ACC112 (cell line): ENCODE measurements around the gene ABCC5.
A peak's percentile ranks its signal among the peaks of the same experiment; 100 is the strongest.

Experiments
- H2AFZ ChIP-seq: fragments of 200-600 bp; sonication (generic); one replicate; pipeline ENCODE4 v1.6.0; 2017; ENCODE audit warnings: antibody characterized with exemption, low read length; ENCODE audit not compliant: unreplicated experiment
- H3K27ac ChIP-seq: fragments of 200-600 bp; sonication (generic); 2 replicates; pipeline ENCODE4 v1.5.1; 2014; ENCODE audit warnings: low read depth, mild to moderate bottlenecking, antibody characterized with exemption, low read length, moderate library complexity
- H3K27me3 ChIP-seq: fragments of 200-600 bp; sonication (generic); 2 replicates; pipeline ENCODE4 v1.6.1; 2014; ENCODE audit warnings: mild to moderate bottlenecking, antibody characterized with exemption, low read length, moderate library complexity, mixed read lengths; ENCODE audit not compliant: insufficient read depth
- H3K36me3 ChIP-seq: fragments of 200-600 bp; sonication (generic); 2 replicates; pipeline ENCODE4 v1.6.1; 2016; ENCODE audit warnings: mild to moderate bottlenecking, antibody characterized with exemption, low read length, moderate library complexity, mixed read lengths; ENCODE audit not compliant: insufficient read depth
- H3K4me1 ChIP-seq: fragments of 200-600 bp; sonication (generic); one replicate; pipeline ENCODE4 v1.6.1; 2016; ENCODE audit warnings: low read length, mixed read lengths; ENCODE audit not compliant: insufficient read depth, unreplicated experiment, control insufficient read depth
- H3K4me3 ChIP-seq: fragments of 200-600 bp; sonication (generic); 2 replicates; pipeline ENCODE4 v1.5.1; 2014; ENCODE audit warnings: mild to moderate bottlenecking, low read depth, low read length
- H3K79me2 ChIP-seq: fragments of 200-600 bp; sonication (generic); one replicate; pipeline ENCODE4 v1.6.0; 2016; ENCODE audit warnings: low read length; ENCODE audit not compliant: control insufficient read depth, unreplicated experiment, insufficient read depth

The ABCC5 gene

GRCh38 chr3:183949690-183950089 is 68.0 kb downstream of the ABCC5 start:
- Histone ChIP-seq H3K4me3 (no peak overlapping the region), H3K4me1 (no peaks in the 10 kb centered on the region), H3K36me3 (peaks cover 2% of the 10 kb centered on the region; the same call in 1 of the 2 replicates), H3K27me3 (no peaks in the 10 kb centered on the region), H2AFZ (no peak overlapping the region), H3K27ac (no peak overlapping the region), H3K79me2 (no peaks in the 10 kb centered on the region)

DNA sequence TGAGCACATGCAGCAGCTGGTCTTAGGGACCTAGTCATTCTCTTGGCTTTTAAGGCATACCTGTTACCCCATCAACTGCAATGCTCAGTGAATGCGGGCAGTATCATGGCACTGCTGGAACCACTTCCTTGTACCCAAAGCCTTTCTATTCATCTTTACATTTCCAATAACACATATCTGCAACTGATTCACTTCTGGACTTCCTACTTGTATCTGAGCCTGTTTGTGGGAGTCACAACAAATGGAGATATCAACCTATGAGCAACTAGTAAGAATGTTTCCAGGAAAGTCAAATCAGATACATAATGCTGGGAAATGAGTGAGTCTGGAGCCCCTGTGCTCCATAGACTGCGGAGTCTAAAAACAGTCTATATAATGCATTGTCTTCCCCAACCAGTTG is 71.6 kb downstream of the ABCC5 start:
- H3K36me3 ChIP-seq = no peaks in the 10 kb centered on the region
- no peak overlapping the region for H3K4me3 ChIP-seq
- H3K27me3 ChIP-seq = no peaks in the 10 kb centered on the region
- no peaks in the 10 kb centered on the region for H3K4me1 ChIP-seq
- H3K27ac ChIP-seq = no peak overlapping the region
- H2AFZ ChIP-seq = no peak overlapping the region
- H3K79me2 ChIP-seq = no peaks in the 10 kb centered on the region

DNA sequence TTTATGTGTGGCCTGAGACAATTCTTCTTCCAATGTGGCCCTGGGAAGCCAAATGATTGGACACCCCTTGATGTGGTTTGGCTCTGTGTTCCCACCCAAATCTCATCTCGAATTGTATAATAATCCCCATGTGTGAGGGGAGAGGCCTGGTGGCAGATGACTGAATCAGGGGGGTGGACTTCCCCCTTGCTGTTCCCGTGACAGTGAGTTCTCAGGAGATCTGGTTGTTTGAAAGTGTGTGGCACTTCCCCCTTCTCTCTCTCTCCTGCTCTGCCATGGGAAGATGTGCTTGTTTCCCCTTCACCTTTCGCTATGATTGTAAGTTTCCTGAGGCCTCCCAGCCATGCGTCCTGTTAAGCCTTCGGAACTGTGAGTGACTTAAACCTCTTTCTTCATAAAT is 72.9 kb downstream of the ABCC5 start:
- no peak overlapping the region for H3K27ac ChIP-seq
- H3K4me3 ChIP-seq = no peak overlapping the region
- no peaks in the 10 kb centered on the region for H3K27me3 ChIP-seq
- H3K4me1 ChIP-seq = no peaks in the 10 kb centered on the region
- H2AFZ ChIP-seq = no peak overlapping the region
- no peaks in the 10 kb centered on the region for H3K79me2 ChIP-seq
- H3K36me3 ChIP-seq = peaks cover 1% of the 10 kb centered on the region; the same call in 1 of the 2 replicates

- Histone ChIP-seq H3K4me1 (no peaks in the 10 kb centered on the region), H3K27me3 (no peaks in the 10 kb centered on the region), H3K79me2 (no peaks in the 10 kb centered on the region), H3K27ac (no peak overlapping the region), H3K36me3 (peaks cover 5% of the 10 kb centered on the region; the same call in 1 of the 2 replicates), H3K4me3 (no peak overlapping the region), H2AFZ (no peak overlapping the region)
Measured at GRCh38 chr3:183943739-183944138, 73.9 kb downstream of the ABCC5 start.

DNA sequence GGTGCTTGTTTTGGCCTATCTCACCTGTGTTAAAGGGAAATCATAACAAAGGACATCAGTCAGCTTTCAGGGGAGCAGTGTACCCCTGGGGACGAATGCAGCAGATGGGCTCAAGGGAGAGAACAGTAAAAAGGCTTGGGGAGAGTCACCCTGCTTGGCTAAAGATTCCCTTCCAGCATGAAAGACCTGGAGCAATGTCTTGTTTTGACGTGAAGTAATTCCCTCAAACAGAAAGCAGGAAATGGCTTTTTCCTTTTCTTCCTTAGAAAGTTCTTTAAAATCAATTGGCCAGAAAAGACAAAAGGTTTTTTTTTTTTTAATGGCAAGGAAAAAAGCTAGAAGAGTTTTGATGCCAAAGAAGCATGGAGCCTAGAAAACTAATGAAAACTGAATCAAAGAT is 76.5 kb downstream of the ABCC5 start:
- Histone ChIP-seq H3K36me3 (peaks cover 8% of the 10 kb centered on the region; the same call in 1 of the 2 replicates), H3K27me3 (no peaks in the 10 kb centered on the region), H2AFZ (no peak overlapping the region), H3K27ac (no peak overlapping the region), H3K4me1 (no peaks in the 10 kb centered on the region), H3K79me2 (no peaks in the 10 kb centered on the region), H3K4me3 (no peak overlapping the region)

GRCh38 chr3:183937601-183938286 is 79.9 kb downstream of the ABCC5 start:
- Histone ChIP-seq H3K36me3 (peaks cover 8% of the 10 kb centered on the region; the same call in 1 of the 2 replicates), H3K79me2 (no peaks in the 10 kb centered on the region), H3K4me1 (no peaks in the 10 kb centered on the region), H3K27me3 (no peaks in the 10 kb centered on the region), H3K27ac (no peak overlapping the region), H2AFZ (no peak overlapping the region), H3K4me3 (no peak overlapping the region)

DNA sequence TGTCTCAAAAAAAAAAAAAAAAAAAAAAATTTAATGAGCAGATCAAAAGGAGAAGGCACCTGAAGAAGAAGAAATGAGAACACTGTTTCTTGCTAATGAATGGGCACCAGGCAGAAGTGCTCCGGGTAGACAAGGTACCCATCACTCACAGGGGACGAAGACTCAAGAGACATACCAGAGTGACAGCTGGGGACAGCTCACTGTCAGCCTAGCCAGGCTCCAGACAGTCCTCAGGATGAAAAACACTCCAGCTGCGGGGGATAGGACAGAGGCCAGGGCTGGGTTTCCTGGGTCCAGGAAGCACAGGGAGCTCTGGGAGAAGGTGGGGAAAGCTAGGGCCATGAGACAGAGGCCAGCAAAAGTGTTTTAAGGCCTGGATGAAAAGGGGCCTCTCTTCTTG is 84.5 kb downstream of the ABCC5 start:
- H3K27me3 ChIP-seq = no peaks in the 10 kb centered on the region
- no peaks in the 10 kb centered on the region for H3K4me1 ChIP-seq
- H3K27ac ChIP-seq = no peak overlapping the region
- H3K4me3 ChIP-seq = no peak overlapping the region
- no peaks in the 10 kb centered on the region for H3K79me2 ChIP-seq
- H2AFZ ChIP-seq = no peak overlapping the region
- no peaks in the 10 kb centered on the region for H3K36me3 ChIP-seq

- Histone ChIP-seq H2AFZ (no peak overlapping the region), H3K4me1 (no peaks in the 10 kb centered on the region), H3K27ac (no peak overlapping the region), H3K36me3 (no peaks in the 10 kb centered on the region), H3K27me3 (no peaks in the 10 kb centered on the region), H3K79me2 (no peaks in the 10 kb centered on the region), H3K4me3 (no peak overlapping the region)
Measured at GRCh38 chr3:183931881-183932280, 85.8 kb downstream of the ABCC5 start.

DNA sequence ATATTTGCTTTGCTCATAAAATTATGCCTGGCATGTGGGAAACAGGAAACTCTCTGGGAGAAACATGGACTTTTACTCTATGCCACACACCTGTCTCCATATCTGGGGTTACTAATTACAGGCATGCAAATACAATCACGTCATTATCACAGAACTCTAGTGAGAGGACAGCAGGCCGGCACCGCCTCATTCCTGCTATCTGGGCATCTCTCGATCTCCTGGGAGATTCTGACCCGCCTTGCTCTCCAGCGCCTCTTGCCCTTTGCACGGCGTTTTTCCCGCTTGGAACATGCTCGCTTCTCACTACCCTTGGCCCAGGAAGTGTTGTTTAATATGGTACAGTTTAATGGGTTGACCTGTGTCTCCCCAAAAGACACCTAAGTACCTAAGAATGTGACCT is 87.6 kb downstream of the ABCC5 start:
- Histone ChIP-seq H3K79me2 (no peaks in the 10 kb centered on the region), H3K27ac (no peak overlapping the region), H3K36me3 (no peaks in the 10 kb centered on the region), H2AFZ (no peak overlapping the region), H3K4me1 (peaks cover 5% of the 10 kb centered on the region), H3K27me3 (no peaks in the 10 kb centered on the region), H3K4me3 (no peak overlapping the region)

- Histone ChIP-seq H3K79me2 (no peaks in the 10 kb centered on the region), H3K27me3 (no peaks in the 10 kb centered on the region), H3K27ac (no peak overlapping the region), H3K4me1 (peaks cover 14% of the 10 kb centered on the region), H2AFZ (no peak overlapping the region), H3K4me3 (no peak overlapping the region), H3K36me3 (no peaks in the 10 kb centered on the region)
Measured at GRCh38 chr3:183927059-183927458, 90.6 kb downstream of the ABCC5 start.

GRCh38 chr3:183924956-183925355 is 92.7 kb downstream of the ABCC5 start:
- Histone ChIP-seq H3K36me3 (no peaks in the 10 kb centered on the region; the same call in 1 of the 2 replicates), H2AFZ (no peak overlapping the region), H3K4me3 (peak overlapping the region; percentile 10; the same call in 1 of the 2 replicates), H3K27ac (peak overlapping the region; percentile 70), H3K4me1 (peaks cover 14% of the 10 kb centered on the region), H3K27me3 (no peaks in the 10 kb centered on the region), H3K79me2 (no peaks in the 10 kb centered on the region)
